ENCODE data around the gene NUDT3.
"Not testable (repeated sequence)": the region's sequence is repeated elsewhere in the genome, so short reads cannot be mapped to it uniquely, and the experiment has no call there.

NUDT3 gene

DNA sequence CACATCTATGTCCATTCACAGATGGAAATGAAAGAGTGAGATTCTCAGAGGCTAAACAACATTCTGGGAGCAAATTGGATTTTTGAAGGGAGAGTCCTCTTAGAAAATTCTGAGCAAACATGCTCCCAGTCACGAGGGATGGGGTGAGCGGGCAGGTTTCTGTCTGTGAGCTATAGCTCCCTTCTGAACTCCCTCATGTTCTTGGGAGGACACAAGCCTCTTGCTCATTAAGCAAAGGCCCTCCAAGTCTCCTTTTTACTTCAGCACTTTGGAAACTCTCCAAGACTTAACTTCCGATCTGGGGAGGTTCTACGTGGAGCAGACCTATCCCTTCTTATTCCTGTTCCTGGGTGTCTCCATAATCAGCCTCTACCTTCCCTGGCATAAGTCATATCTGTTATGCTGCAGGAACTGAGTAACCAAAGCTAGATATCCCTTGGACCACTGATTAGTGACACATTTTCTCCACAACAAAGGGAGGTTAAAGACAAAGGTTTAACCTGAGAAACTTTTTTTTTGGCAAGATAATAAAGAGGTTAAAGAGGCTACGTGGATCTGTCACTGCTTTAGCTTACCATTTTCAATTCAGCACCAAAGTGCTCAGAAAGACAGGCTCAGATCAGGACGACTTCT, 110.7 kb downstream of the NUDT3 start:
- no peak for DNase-seq

DNA sequence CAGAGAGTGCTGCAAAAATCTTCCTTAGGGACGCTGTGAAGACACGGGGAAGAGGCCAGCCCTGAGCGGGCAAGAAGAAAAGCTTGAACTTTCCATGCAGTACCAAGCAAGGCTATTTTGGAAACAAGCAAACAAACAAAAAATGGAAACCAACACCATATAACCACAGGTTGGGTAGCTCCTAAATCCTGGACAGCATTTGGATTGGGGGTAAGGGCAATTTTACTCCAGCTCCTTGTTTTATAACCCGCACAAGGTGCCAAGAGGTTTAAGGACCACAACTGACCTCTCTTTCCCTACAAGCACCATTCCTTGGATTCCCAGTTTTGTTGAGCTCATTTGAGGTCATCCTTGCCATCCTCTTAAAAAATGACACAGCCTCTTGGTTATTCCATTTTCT, 112.3 kb downstream of the NUDT3 start:
- no peak for DNase-seq

GRCh38 chr6:34278833-34279232, 113.6 kb downstream of the NUDT3 start:
- no peak for DNase-seq

DNA sequence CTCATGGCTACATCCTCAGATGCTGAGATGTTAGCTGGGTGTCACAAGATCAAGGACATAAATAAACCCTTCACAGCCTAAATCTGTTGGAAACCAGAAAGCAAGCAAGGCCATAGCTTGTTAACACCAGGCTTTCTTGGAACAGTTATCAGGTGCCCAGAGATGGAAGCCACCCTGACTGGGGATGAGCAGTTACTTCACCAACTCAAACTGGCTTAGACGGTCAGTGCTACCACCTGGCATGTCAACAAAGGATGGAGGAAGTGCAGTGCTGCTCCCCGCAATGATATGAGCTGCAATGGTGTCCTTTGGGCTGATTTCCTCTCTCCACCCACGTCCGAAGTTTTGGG, 114.7 kb downstream of the NUDT3 start:
- DNase-seq: no peak

DNA sequence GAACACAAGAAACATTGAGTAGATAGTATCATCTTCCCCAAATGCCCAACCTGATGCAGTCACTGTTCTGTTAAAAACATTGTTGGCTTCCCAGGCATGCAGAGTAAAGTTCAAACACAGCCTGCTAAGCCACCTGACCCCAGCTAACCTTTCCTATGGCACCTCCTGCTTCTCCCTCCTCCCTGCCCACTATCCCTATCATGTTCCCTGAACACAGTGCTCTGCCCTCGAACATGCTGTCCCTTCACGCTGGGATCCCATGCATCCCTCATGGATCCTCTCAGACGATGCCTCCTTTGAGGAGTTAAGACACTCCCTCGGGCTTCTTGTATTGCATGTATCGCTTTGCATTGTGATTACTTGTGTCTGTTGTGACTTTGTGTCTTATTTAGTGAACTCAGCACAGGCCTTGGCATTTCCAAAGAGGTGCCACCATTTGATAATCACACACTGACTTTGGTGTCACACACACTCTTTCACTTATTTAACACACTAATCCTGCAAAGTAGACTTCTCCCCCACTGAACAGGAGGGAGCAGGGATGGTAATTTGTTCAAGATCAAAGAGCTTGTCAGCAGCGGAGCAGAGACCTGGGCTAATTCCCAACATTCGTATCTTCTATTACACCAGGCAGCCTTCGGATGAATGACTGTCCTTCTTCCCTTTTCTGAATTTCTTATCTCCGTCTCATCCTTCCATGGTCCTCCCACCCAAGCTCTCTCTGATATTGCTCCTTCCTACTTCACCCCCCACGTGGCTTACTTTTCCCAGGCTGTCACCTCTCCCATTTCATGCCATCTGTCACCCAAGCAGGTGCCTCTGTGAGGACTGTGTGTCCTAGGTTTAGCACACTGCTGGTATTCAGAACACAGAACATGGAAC, 115.3 kb downstream of the NUDT3 start:
- no peak for DNase-seq

DNA sequence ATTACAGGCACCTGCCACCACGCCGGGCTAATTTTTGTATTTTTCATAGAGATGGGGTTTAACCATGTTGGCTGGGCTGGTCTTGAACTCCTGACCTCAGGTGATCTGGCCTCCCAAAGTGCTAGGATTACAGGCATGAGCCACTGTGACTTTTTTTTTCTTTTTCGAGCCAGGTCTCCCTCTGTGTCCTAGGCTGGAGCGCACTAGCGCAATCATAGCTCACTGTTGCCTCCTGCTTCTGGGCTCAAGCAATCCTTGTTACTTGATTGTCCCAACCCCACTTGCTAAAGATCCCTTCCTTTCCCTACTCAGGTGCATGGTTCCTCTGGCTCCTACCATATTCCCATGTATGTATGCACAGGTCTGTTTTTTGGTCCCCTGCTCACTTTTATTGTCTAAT, 116.3 kb downstream of the NUDT3 start:
- DNase-seq: no peak

- DNase-seq: no peak
These were observed 117.2 kb downstream of the NUDT3 start for GRCh38 chr6:34275128-34275804.

DNA sequence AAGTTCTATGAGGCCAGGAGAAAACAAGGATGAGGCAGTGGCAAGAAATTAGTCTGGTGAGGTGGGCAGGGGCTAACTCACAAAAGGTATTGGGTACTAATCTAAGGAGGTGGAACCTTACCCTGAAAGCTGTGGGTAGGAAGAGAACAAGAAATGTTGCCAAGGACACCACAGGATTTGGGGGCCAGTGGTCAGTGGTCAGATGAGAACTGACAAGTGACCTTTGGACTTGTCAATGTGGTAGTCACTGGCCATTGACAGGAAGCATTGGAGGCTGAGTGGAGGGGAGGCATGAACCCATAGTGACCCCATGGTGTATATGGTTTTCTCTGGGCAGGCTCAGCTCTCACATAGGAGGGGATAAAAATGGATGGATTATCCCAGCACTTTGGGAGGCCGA, 118.3 kb downstream of the NUDT3 start:
- no peak for DNase-seq

DNA sequence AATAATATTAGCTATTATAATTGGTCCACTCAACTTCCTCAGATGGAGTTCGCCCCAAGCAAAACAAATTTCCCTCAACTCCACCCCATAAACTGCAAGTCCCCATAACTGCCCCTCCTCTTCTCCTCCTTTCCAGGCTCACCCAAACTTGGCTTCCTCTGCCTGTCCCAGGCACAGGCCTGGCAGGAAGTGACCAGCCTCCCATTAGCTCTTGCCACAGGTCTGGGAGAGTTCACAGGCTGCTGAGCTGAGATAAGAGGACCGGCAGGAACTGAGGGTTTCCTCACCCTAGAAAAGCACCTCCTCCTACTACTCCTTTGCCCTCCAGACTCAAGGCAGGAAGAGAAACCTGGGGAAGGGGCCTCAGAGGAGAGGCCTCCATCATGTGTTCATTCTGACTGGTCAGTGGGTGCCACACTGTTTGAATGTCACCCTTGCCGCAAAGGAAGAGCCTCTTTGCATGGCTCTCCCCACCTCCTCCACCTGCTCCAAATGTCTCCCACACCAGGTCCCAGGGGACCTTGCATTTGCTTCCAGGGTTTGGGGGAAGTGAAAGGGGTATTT, 119.1 kb downstream of the NUDT3 start:
- DNase-seq: no peak

DNA sequence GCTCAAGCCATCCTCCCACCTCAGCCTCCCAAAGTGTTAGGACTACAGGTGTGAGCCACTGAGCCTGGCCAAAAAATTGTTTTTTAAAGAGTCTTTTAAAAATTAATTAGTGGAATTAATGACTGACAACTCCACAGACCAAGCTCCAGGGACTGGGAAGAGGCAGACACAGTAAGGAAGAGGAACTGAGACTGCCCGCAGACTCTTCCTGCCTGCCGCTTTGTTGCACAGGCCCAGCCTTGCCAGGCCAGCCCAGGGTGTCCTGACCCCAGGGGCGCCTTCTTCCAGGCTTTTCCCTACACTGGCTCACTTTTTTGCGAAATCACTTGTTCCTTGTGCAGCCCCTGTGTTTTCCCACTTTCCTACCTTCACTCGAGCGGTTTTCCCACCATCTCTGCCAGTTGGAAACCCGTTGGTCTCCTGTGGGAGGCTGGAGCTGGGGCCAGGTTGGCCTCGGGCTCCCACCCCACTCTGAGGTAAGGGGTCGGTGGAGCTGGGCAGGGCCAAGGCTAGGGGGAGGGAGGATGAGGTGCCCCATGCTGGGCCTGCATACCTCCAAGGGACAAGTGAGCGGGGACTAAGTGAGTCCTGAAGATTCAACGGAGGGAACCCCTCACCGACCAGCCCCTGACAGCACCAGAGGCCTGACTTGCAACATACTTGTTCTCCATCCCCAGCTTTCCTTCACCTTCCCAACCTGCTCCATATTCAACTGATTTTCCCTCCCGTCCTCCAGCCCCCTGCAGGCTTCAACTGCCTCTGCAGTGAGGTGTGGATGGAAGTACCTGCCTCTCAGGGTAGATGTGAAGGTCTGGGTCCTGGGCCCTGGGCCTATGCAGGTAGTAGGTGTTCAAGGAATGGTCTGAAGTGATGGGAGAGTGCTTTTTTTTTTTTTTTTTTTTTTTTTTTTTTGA, 120.2 kb downstream of the NUDT3 start:
- DNase-seq: no peak

DNA sequence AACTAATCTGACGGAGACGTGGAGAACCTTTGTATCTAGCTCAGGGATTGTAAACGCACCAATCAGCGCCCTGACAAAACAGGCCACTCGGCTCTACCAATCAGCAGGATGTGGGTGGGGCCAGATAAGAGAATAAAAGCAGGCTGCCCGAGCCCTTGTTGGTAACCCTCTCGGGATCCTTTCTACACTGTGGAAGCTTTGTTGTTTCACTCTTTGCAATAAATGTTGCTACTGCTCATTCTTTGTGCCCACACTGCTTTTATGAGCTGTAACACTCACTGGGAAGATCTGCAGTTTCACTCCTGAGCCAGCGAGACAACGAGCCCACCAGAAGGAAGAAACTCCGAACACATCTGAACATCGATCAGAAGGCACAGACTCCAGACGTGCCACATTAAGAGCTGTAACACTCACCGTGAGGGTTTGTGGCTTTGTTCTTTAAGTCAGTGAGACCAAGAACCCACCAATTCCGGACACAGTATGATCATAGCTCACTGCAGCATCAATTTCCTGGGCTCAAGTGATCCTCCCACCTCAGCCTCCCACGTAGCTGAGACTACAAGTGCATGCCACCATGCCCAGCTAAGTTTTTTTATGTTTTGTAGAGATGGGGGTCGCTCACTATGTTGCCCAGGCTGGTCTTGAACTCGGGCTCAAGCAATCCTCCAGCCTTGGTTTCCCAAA, 122.7 kb downstream of the NUDT3 start:
- not testable (repeated sequence) for DNase-seq

DNA sequence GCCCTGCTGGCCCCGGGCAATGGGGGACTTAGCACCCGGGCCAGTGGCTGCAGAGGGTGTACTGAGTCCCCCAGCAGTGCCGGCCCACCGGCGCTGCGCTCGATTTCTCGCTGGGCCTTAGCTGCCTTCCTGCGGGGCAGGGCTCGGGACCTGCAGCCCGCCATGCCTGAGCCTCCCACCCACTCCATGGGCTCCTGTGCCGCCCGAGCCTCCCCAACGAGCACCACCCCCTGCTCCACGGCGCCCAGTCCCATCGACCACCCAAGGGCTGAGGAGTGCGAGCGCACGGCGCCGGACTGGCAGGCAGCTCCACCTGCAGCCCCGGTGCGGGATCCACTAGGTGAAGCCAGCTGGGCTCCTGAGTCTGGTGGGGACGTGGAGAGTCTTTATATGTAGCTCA, 123.3 kb downstream of the NUDT3 start:
- DNase-seq: not testable (repeated sequence)

- no peak for DNase-seq
These were observed 124.7 kb downstream of the NUDT3 start for GRCh38 chr6:34267746-34268145.

GRCh38 chr6:34263484-34263883, 129.0 kb downstream of the NUDT3 start:
- DNase-seq: not testable (repeated sequence)

DNA sequence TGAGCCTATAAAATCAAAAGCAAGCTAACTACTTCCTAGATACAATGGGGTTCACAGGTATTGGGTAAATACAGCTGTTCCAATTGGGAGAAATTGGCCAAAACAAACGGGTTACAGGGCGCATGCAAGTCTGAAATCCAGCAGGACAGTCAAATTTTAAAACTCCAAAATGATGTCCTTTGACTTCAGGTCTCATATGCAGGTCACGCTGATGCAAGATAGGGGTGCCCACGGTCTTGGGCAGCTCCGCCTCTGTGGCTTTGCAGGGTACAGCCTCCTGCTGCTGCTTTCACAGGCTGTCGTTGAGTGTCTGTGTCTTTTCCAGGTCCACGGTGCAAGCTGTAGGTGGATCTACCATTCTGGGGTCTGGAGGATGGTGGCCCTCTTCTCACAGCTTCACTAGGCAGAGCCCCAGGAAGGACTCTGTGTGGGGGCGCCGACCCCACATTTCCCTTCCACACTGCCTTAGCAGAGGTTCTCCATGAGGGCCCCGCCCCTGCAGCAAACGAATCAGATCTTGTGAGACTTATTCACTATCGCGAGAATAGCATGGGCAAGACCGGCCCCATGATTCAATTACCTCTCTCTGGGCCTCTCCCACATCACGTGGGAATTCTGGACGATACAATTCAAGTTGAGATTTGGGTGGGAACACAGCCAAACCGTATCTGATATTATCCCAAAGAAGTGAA, 131.7 kb downstream of the NUDT3 start:
- no peak for DNase-seq

DNA sequence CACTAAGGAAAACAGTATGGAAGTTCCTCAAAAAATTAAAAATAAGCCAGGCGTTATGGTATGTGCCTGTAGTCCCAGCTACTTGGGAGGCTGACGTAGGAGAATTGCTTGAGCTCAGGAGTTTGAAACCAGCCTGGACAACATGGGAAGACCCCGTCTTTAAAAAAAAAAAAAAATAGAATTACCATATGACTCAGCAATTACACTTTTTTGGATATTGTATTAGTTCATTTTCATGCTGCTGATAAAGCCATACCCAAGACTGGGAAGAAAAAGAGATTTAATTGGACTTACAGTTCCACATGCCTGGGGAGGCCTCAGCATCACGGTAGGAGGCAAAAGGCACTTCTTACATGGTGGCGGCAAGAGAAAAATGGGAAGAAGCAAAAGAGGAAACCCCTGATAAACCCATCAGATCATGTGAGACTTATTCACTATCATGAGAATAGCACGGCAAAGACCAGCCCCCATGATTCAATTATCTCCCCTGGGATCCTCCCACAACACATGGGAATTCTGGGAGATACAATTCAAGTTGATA, 132.9 kb downstream of the NUDT3 start:
- DNase-seq: no peak

DNA sequence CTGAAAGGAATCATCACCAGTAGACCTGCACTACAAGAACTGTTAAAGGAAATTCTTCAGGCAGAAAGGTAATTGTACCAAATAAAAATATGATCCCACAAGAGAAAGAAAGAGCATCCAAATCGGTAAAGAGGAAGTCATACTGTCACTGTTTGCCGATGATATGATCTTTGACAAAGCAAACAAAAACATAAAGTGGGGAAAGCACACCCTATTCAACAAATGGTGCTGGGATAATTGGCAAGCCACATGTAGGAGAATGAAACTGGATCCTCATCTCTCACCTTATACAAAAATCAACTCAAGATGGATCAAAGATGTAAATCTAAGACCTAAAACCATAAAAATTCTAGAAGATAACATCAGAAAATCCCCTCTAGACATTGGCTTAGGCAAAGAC, 140.1 kb downstream of the NUDT3 start:
- not testable (repeated sequence) for DNase-seq

GRCh38 chr6:34249469-34250261, 142.8 kb downstream of the NUDT3 start:
- no peak for DNase-seq

DNA sequence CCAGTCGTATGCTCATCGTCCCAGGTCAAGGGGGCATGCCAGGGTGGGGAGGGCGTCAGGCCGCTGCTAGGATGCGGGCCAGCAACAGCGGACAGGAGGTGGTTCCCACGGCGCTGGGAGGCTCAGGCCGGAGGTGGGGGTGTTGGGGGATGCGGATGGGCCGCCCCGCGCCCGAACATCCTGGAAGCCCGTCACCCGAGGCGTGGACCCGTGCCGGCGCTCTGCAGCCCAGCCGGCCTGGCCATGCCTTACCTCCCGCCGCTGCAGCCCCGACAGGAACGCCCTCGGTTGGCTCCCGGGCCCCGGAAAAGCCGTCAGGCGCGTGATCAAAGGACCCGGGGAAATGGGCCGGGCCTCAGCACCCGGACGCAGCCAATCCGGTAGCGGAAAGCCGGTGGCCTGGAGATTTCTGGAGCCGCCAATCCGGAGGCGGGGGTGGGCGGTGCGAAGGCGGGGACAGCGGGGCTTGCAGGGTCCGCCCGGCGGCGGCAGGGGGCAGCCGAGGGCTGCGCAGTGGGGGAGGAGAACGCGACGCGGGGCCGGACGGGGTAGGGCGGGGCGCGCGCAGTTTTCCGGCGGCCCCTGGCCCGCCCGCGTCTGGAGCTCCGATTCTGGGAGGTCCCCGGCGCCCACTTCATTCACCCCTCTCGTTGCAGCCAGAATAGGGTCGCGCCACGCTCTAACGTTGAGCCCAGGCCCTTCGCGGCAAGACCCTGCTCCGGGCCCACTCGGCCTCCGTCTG, 143.6 kb downstream of the NUDT3 start, which contains the start of gene SMIM29:
SMIM29 (minus strand) TSS at position 280 of the 742 bp plus-strand sequence. CDS start 1,215 bp downstream, outside the sequence.
- DNase-seq: peak; percentile 79

Data from NCI-H2081 treated with DMSO at 0.1 percent for 48 hours (cell line).